OCI-LY3 (cell line): ENCODE measurements around the gene MRAP2.

Experiments
- H2AFZ ChIP-seq: fragments of 200-600, 300-600 bp; shearing (Covaris generic); 2 replicates; pipeline ENCODE4 v1.6.0; 2014; ENCODE audit warnings: antibody characterized with exemption, low read depth, low read length
- H3K27ac ChIP-seq: fragments of 200-600, 300-600 bp; sonication (generic); 2 replicates; pipeline ENCODE4 v1.5.1; 2014; ENCODE audit warnings: mild to moderate bottlenecking, low read length, moderate library complexity, mixed read lengths
- H3K27me3 ChIP-seq: fragments of 200-600, 300-600 bp; sonication (generic); 2 replicates; pipeline ENCODE4 v1.6.1; 2014; ENCODE audit warnings: low read depth, low read length, mixed read lengths
- H3K36me3 ChIP-seq: fragments of 200-600, 300-600 bp; sonication (generic); replicated peaks from 2 replicates; pipeline ENCODE3; 2014; ENCODE audit warnings: low read depth, low read length, mixed read lengths
- H3K4me1 ChIP-seq: fragments of 300-600, 200-600 bp; sonication (generic); 2 replicates; pipeline ENCODE4 v1.6.1; 2014; ENCODE audit warnings: low read length, mixed read lengths
- H3K4me2 ChIP-seq: fragments of 200-600, 300-600 bp; sonication (generic); 2 replicates; pipeline ENCODE4 v1.6.1; 2014; ENCODE audit warnings: low read length, mixed read lengths
- H3K4me3 ChIP-seq: fragments of 300-600, 200-600 bp; sonication (generic); 2 replicates; pipeline ENCODE4 v1.5.1; 2014; ENCODE audit warnings: antibody characterized with exemption, mild to moderate bottlenecking, low read length, moderate library complexity
- H3K79me2 ChIP-seq: fragments of 300-600, 200-600 bp; shearing (Covaris generic); 2 replicates; pipeline ENCODE4 v1.6.1; 2014; ENCODE audit warnings: mild to moderate bottlenecking, low read length, mixed read lengths
- H3K9ac ChIP-seq: fragments of 300-600, 200-600 bp; shearing (Covaris generic); 2 replicates; pipeline ENCODE4 v1.6.0; 2014; ENCODE audit warnings: mild to moderate bottlenecking, low read length, moderate library complexity
- H3K9me3 ChIP-seq: fragments of 200-600, 300-600 bp; shearing (Covaris generic); 2 replicates; pipeline ENCODE4 v1.6.1; 2014; ENCODE audit warnings: low read length, mixed read lengths; ENCODE audit not compliant: insufficient read depth
- H4K20me1 ChIP-seq: fragments of 200-600, 300-600 bp; sonication (generic); 2 replicates; pipeline ENCODE4 v1.6.1; 2016; ENCODE audit warnings: low read length, mixed read lengths; ENCODE audit not compliant: insufficient read depth
- CTCF ChIP-seq: fragments of 200-600, 300-600 bp; sonication (generic); IDR thresholded peaks from 2 replicates; pipeline ENCODE4 v1.5.1; 2014; ENCODE audit warnings: antibody characterized with exemption, low read length, low read depth
- EZH2phosphoT487 ChIP-seq: fragments of 200-600 bp; shearing (Covaris generic); IDR thresholded peaks from 2 replicates; pipeline ENCODE4 v1.6.1; 2018; ENCODE audit warnings: antibody characterized with exemption, mixed run types, low read depth

The MRAP2 gene

DNA sequence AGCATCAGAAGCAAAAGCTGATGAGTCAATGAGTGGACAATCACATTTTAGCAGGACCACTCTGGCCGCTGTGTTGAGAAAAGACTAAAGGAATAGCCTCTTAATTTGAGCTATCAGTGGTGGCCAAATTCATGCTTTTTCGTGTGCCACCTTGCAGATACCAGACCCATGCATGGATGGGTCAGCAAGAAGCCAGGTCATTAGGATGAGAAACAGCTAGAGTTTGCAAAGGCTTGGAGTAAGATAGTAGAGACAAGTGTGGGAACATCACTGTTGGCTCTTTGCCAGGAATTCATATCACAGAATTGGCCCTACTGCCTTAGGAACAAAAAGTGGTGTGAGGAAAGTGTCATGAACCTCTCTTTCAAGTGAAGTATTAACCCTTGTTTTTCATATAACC, 25.5 kb downstream of the MRAP2 start:
- Histone ChIP-seq H3K27me3 (no peaks in the 10 kb centered on the region), H4K20me1 (no peaks in the 10 kb centered on the region), H3K9ac (no peak overlapping the region), H3K4me2 (no peak overlapping the region), H3K79me2 (no peaks in the 10 kb centered on the region), H3K36me3 (no peaks in the 10 kb centered on the region), H3K9me3 (no peaks in the 10 kb centered on the region), H3K4me1 (no peaks in the 10 kb centered on the region), H3K27ac (no peak overlapping the region), H2AFZ (no peak overlapping the region), H3K4me3 (no peak overlapping the region)
- no peak for TF ChIP-seq EZH2phosphoT487

DNA sequence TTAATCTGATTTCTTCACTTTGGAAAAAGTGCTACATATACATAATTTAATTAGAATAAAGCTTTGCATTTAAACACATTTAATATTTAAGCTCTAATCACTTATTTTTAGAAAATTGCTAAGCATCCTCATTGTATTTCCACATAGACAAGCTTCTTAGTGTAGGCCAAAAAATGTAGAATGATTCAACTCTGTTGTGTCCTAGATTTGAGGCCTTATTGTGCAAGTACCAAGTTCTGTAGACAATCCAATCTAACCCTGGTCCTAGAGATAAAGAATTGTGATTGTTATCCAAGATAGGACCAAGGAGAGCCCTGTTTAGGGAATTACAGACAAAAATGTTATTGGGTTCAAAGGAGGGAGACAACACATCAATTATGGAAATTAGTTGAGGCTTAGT, 27.6 kb downstream of the MRAP2 start:
- Histone ChIP-seq H3K4me1 (no peaks in the 10 kb centered on the region), H4K20me1 (no peaks in the 10 kb centered on the region), H3K36me3 (no peaks in the 10 kb centered on the region), H3K4me2 (no peak overlapping the region), H3K9ac (no peak overlapping the region), H3K9me3 (no peaks in the 10 kb centered on the region), H3K27ac (no peak overlapping the region), H3K4me3 (no peak overlapping the region), H3K79me2 (no peaks in the 10 kb centered on the region), H2AFZ (no peak overlapping the region), H3K27me3 (no peaks in the 10 kb centered on the region)
- no peak for TF ChIP-seq EZH2phosphoT487
- no peak for TF ChIP-seq CTCF

DNA sequence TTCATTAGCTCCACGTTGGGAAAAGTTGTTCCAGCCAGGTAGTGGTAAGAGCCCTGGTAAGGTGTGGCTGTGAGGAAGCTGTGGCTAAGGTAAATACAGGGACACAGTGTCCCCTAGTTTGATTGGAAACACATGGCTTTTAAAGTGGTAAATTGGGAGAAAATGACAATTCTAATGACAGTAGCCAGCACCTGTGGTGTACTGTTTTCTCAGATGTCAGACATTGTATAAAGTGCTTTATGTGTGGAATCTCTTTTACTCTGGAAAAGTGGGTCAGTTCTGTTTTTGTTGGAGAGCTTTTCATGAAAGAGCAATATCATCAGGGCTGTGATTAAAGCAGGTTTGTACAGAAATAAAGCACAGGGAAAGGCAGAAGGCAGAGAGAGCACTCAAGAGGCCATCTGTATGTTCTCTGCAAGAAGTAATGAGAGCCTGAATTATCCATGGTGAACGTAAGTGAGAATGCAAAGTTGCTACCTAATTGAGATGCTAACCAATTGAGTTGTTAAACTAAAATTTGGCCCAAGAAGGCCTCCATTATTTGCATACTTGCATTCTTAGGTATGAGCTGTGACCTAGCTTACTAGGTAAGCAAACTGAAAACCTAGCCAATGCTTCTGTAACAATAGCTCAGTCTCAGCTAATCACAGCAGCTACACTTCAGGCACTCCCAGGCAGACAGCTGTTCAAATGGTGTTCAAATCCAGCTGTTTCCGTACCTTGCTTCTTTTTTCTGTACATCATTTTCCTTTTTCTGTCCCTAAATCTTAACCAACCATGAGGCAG, 28.2 kb downstream of the MRAP2 start:
- Histone ChIP-seq H3K4me2 (no peak overlapping the region), H3K4me1 (no peaks in the 10 kb centered on the region), H2AFZ (no peak overlapping the region), H4K20me1 (no peaks in the 10 kb centered on the region), H3K9ac (no peak overlapping the region), H3K36me3 (no peaks in the 10 kb centered on the region), H3K27ac (no peak overlapping the region), H3K9me3 (no peaks in the 10 kb centered on the region), H3K4me3 (no peak overlapping the region), H3K27me3 (no peaks in the 10 kb centered on the region), H3K79me2 (no peaks in the 10 kb centered on the region)
- TF ChIP-seq CTCF (no peak), EZH2phosphoT487 (no peak)

DNA sequence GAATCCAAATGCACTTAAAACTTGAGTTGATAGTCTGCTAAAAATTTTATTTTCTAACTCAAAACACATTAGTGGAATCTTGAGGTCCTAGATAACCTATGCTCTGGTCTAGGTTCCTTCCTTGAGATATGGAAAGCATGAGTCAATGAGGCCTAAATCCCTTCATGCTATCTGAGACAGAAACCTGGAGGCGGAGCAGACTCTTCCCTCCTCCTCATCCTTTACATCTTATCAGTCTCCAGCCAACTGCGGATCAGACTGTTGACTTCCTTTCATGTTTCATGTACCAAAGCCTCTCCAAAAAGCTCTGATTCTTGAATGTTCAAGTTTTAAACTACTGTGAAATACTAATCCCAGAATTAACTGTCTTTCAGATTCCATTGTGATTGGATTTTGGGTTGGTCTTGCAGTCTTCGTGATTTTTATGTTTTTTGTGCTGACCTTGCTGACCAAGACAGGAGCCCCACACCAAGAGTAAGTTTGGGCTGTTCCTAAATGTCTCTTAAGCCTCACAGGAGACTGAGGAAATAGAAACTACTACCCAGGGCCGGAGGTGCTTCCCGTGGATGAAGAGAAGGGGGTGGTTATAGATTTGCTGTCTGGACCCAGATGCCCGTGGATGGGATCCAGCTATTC, 29.1 kb downstream of the MRAP2 start:
- no peaks in the 10 kb centered on the region for H3K79me2 ChIP-seq
- no peaks in the 10 kb centered on the region for H3K36me3 ChIP-seq
- H4K20me1 ChIP-seq, result no peaks in the 10 kb centered on the region
- no peak overlapping the region for H2AFZ ChIP-seq
- no peak overlapping the region for H3K4me3 ChIP-seq
- no peaks in the 10 kb centered on the region for H3K27me3 ChIP-seq
- H3K27ac ChIP-seq, result no peak overlapping the region
- no peak overlapping the region for H3K9ac ChIP-seq
- TF ChIP-seq CTCF (no peak), EZH2phosphoT487 (no peak)
- H3K4me1 ChIP-seq, result no peaks in the 10 kb centered on the region
- no peaks in the 10 kb centered on the region for H3K9me3 ChIP-seq
- H3K4me2 ChIP-seq, result no peak overlapping the region
